ENCODE results near the gene DDX51.

GRCh38 chr12:132144115-132144809, at the start of gene DDX51, which contains the start of gene NOC4L:
- TF ChIP-seq NFIC (IDR thresholded peaks at IDR 0.05) (no peak), EP300 (IDR thresholded peaks at IDR 0.05; ENCODE audit: borderline replicate concordance) (peak; percentile 38; the same call in 1 of the 2 replicates), CEBPB (IDR thresholded peaks at IDR 0.05) (no peak), RAD21 (IDR thresholded peaks at IDR 0.05; ENCODE audit: low read depth) (no peak), MAX (IDR thresholded peaks at IDR 0.05) (peak; percentile 96), CREB1 (IDR thresholded peaks at IDR 0.05; ENCODE audit: low read depth) (peak; percentile 100), REST (IDR thresholded peaks at IDR 0.05; ENCODE audit: low read depth) (0 out of 2 replicates have a peak, but pooled peaks have one; percentile 30), EGR1 (IDR thresholded peaks at IDR 0.05) (peak; percentile 52; the same call in 1 of the 2 replicates), TAF1 (IDR thresholded peaks at IDR 0.05; ENCODE audit: low read depth) (peak; percentile 81), ZBTB7A (IDR thresholded peaks at IDR 0.05; ENCODE audit: low read depth) (no peak)
